ENCODE results near the gene CDCP1.

- TF ChIP-seq EZH2 (IDR thresholded peaks at IDR 0.05; ENCODE audit: low read depth) (no peak), CTCF (conservative IDR thresholded peaks at IDR 0.05) (no peak)
These were observed 111.4 kb downstream of the CDCP1 start for GRCh38 chr3:45034612-45035252.

All from PC-9 (cell line).